GM19025 (cell line): ENCODE data around the gene EHD4.

Experiments used
- ATAC-seq: cut with Tn5 transposase; IDR thresholded peaks from one replicate; pipeline ENCODE4 v1.9.1; 2021; ENCODE audit warnings: mild to moderate bottlenecking, low read depth, moderate library complexity; ENCODE audit not compliant: unreplicated experiment

The EHD4 gene

DNA sequence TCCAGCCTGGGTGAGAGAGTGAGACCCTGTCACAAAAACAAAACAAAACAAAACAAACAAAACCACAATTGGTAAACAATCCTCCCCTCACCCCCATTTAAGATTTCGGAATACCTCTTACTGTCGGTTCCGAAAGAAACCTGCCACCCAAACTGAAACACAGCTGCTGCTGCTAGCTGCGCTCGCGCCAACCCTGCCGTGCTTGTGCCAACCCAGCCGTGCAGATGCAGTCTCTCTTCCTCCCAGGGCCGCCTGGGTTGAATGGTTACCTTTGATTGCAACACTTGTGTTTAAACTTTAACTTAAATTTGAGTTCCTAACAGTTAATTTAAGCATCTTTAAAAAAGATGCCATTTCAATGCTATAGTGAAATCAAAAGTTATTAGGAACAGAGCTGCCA lies 50.0 kb downstream of the EHD4 start:
- ATAC-seq, result no peak

DNA sequence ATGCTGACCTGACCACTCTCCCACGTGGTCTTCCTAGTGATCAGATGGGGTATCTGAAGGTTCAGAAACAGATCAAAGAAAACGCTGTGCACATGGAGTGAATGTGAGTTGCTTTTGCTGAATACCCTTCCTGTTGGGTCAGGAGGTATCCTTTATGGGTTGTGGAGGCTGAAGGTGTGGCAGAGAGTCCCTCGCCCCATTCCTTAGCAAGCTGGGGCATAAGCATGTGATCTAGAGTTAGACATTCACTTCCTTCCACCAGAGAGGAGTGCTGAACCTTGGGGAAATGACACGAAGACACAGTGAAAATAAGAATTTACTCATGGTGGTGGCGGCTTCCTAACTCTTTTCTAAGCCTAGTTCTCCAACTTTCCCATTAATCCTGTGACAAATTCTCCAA lies 50.7 kb downstream of the EHD4 start:
- no peak for ATAC-seq

DNA sequence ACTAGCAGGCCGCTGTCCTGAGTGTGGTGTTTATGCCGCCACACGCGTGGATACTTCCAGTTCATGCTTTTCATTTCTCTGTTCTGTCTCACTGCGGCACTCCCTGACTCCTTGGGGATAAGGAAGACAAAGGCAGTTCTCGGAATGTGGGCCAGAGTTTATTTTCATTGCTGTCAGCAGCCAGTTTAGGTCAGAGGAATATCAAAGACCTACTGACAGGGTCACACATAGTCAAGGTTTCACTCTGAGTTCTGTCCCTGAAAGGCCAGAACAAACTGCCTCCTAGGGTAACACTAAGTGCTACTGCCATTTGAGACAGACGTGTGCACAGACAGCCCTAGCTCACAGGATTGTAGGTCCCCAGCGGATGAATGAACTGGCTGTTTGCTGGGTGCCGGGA lies 51.2 kb downstream of the EHD4 start:
- ATAC-seq, result no peak

DNA sequence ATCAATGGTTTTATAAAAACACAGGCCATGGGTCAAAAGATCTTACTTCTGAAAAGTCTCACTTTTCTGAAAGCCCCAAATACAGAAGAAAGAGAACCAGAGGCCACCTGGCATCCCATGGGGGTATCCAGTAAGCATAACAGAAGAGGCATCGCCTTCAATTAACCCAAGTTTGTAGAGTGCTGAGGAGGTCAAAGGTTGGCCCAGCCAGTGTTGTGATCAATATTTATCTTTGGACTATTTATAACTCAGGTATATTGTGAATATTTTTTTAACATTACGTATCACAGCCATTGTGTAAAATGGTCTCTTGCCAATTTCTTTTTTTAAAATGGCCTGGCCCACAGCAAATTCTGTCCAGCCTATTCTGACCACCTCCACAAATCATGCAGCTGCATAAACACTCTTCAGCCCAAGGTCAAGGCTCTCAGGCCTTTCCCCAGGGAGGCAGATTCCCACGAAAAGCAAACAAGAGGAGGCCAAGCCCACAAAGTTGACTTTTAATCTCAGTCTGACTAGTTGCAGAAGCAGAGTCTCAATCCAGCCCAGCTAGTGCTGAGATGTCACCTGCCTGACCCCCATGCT lies 52.3 kb downstream of the EHD4 start:
- ATAC-seq, result no peak

DNA sequence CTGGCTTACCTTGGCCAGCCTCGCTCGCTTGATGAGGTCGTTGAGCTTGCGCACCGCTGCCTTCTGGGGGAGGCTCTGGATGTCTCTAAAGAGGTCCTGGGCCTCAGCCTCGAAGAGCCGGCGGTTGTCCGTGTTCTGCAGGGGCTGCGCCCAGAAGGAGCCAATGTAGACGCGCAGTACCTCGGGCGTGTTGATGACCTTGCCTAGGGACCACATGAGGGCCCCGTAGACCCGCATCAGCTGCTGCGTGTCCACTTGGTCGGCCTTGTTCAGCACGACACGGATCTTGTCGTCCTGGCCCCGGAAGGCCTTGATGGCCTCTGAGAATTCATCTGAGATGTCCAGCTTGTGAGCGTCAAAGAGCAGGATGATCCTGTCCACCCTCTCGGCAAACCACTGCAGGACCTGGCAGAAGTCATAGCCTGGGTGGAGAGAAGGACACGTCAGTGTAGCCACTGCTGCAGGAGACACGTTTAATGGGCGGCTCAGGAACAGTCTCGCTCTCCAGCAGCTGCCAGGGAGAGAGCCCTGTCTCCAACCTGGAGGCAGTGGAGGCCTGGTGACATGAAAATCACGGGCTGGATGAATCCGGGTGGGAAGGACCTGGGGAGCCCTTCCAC lies 53.0 kb downstream of the EHD4 start:
- ATAC-seq, result no peak

DNA sequence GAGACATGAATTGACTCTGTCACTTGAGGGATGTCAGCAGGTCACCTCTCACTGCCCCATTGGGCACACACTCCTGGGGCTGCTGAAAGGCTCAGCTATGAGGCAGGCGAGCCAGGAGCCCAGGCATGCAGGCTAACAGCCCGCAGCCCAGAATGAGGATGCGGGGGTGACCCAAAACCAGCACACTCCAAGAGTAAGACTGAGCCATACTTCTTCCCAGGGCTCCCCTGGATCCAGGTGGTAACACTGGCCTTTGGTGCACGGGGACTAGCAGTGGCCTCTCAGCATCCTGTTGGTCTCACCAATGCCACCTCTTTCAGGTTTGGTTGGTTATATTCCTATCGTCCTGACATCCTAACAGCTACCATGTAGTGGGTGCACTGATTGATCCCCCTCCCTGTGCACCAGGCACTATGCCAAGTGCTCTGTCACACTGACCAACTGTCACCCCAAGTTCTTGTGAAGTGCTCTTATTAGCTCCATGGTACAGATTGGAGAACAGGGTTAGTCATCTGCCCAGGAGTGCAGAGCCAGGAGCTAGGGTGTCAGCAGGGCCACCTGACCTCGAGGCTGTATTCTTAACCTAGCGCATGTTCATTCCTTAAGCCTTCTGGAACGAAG lies 53.7 kb downstream of the EHD4 start:
- ATAC-seq, result no peak

DNA sequence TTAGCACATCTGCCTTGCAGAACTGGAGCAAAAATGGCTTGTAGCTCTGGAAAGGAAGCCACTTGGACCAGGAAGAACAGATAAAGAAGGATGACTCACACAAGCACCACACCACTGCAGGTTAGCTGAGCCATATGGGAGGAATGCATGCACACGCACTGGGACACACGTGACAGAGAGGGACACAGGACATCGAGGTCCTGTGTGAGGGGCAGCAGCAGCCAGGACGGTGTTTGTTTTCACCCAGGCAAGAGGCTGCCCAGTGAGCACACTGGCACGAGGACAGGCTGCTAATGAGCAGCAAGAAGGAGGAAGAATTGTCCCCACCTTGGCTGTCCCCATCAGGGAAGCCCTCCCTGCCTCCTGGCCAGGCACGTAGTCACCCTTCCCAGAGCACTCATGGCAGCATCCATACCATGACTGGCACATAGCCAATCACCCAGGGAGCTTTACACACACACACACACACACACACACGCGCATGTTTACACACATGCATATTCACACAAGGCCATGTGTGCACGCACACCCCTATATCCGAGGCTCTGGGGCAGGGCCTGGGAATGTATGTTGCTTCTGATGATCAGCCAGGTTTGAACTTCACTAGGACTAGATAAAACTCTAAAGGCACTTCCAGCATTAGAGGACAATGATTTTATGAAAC lies 54.5 kb downstream of the EHD4 start:
- ATAC-seq, result no peak

DNA sequence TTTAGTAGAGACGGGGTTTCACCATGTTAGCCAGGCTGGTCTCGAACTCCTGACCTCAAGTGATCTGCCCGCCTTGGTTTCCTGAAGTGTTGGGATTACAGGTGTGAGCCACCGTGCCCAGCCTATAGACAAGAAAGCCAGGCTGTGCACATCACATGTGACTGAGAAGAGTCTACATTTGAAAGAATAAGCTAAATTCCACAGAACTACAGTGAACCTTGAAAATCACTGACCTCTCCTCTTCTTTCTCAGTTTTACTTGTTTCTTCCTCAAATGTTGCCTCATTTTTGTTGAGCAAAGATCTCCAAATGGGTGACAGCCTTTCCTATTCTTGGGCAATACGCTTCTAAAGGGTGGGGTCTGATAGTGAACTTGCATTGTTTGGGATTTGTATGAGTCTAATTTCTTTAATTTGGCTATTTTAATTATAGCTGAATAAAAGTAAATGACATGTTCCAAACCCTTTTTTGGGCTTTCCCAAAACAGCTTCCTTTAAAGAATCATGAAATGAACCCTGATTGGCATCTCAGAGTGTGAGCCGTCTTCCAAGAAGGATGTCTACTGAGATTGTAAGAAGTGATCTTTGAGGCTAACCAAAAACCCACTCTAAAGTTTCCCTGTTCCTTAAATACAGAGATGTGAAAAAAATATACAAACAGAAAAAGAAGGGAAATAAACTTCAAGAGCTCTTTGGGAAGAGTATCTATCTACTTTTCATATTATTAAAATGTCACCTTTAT lies 56.9 kb downstream of the EHD4 start:
- ATAC-seq, result no peak

DNA sequence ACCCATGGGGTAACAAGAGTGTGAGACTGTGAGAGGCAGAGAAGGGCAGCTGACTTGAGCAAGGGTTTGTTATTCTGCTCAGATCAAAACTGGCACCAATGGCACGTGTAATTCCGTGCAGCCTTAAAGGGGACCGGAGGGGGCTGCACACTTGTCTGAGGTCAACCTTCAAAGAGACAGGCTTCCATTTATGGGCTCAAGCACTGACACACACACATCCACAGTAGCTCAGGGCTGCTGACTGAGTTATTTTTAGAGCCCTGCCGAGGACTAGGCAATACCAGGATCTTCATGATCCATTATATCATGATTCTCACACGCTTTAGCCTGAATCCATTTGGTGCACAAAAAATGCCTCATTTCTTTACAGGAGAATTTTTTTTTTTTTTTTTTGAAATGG lies 57.9 kb downstream of the EHD4 start:
- no peak for ATAC-seq

DNA sequence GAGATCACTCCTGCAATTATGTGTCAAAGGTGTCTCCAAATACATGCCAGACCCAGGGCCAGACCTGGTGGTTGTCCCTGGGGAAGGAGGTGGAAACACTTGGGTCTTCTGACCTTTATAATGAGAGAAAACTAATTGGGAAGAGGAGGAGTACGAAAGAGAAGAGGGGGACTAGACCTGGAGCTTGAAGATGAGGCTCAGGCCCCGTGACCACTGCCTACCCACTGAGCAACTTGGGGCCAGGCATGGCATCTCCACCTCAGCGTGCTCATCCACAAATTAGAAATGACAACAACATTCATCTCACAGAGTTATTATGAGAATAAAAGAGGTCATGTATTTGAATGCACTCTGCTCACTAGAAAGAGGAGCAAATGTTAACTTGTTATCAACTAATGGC lies 59.1 kb downstream of the EHD4 start:
- no peak for ATAC-seq

DNA sequence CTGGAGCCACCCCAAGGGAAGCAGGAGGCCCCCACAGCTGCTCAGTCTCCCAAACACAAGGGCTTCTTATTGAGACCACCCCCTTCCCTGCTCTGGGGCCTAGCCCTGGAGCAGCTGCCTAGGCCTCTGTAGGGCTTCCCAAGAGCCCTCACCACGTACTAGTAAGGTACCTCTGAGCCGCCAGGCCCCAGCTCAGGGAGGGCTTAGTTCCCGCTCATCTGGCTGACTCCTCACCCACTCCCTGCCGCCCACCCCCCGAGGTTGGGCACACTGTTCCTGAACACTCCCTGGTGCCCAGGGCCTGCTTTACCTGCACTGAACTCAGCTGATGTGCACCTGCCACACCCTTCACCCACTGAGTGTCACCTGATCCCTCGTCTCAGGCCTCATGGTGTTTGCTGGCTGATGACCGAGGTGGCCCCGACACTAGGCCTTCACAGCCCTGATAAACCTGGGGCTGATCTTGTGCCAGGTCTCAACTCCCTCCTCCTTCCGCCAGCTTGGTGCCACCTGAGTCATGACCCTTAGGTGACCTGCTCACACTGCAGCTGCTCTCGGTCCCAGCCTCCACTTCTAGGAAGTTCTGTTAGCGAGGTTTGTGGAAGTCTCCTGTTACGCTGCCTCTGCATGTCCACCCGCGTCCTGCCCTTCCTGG lies 60.5 kb downstream of the EHD4 start:
- ATAC-seq, result no peak

DNA sequence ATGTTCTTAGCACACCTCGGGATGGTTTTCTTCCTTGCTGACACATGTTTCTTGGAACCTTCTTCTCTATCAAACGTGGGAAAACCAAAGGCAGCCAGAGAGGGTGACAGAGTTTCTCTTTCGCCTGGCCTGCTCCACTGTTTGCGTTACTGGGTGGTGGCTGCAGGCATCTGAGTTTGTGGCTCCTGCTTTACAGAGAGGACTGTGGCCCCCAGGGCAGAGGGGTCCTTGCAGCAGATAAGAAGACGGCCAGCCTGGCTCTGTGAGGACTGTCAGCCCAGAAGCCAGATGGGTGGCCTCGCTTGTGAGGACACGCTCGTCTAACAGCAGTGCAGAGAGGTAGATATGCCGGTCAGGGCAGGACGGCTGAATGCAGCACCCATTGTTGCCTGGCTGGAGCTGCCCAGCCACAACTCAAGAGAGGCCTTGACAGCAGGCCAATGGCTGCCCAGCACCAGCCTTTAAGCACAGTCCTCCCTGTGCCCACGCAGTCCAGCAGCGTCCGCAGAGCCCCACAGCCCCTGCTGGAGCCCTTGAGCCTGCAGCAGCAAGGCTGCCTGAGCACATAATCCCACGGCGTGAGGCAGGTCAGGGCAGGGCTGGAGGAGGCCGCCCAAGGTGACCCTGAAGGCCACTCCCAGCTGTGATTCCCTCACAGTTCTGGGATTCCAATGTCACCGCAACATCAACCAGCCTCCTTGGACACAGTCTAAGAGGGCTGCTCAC lies 63.5 kb downstream of the EHD4 start:
- no peak for ATAC-seq

DNA sequence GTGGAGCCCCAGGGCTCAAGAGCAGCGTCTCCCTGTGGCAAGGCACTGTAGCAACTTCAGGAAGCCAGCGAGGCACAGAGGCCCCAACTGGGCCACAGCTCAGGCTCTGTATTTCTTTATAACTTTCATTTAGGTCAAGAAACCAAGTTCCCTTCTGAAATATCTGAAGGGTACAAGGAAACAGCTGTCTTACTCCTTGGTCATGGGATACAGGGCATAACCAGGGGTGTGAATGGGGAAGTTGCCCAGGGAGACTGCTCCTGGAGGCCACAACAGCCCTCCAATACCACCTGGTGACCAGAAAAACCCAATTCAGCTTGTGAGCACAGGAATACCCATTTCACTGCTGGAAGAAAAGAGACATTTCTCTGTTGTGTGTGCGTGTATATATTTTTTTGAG lies 65.2 kb downstream of the EHD4 start:
- no peak for ATAC-seq

DNA sequence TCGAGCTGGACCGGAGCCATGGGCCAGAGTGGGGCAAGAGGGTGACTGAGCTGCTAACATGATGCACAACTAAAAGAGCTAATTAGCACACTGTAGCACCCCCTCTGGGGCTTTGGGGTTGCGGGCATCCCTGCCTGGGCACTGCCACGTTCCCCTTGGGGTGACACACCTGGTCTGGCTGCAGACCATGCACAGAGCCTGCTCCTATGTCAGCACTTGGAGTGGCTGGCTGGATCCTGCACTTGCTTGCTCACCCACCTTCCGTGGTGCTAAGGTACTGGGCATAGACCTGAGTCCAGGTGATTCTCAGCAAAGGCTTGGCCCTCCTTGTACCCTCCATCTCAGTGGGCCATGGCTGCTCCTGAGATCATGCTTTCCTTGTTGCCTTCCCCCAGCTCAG lies 65.7 kb downstream of the EHD4 start:
- no peak for ATAC-seq

DNA sequence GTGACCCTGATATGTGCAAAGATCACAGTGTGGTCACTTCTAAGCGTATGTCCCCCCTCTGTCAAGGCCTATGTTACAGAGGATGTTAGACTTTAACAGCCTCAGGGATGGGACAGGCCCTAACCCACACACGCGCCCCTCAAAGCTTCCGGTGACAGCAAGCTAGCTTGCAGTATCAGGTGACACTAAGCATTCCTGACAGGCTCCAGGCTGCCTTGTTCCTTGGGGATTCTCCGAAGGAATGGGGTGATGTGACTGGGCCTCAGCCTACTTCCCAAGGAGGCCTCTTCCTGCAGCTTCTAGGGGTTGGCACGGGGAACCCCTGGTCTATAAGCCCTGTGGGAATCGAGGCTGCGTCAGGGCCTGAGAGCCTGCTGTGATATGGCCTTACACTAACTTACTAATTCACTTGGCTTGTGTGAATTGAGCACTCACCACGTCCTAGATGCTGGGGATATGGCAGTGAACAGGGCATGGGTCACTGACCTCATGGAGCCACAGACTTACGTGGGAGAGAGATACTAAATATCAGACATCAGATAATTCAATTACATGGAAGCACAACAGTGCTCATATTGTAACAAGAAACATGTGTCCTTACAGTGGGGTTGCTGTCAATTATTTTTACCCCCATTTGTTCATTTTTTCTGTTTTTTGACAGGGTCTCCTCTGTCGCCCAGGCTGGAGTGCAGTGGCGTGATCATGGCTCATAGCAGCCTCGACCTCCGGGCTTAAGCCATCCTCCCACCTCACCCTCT lies 67.1 kb downstream of the EHD4 start:
- ATAC-seq, result no peak

DNA sequence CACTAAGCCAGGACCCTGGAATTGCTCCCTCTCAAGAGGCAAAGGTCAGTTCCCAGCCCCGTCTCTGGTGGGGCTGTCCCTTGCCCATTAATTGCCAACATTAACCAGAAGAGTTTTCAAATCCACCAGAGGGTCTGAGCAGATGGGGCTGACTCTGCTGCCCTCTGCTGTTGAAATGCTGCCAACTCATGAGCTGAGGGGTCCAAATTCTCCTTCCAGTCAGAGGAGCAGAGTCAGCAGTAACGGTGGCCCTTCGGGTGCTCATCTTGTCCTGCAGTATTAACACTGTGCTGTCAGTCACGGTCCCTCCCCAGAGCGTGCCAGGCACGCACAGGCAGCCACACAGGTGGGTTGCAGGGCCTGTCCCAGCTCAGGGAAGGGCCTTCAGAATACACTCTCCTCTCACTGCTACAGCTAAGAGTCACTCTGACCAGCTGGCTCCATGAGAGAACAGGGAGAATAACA lies 67.8 kb downstream of the EHD4 start:
- ATAC-seq, result no peak

DNA sequence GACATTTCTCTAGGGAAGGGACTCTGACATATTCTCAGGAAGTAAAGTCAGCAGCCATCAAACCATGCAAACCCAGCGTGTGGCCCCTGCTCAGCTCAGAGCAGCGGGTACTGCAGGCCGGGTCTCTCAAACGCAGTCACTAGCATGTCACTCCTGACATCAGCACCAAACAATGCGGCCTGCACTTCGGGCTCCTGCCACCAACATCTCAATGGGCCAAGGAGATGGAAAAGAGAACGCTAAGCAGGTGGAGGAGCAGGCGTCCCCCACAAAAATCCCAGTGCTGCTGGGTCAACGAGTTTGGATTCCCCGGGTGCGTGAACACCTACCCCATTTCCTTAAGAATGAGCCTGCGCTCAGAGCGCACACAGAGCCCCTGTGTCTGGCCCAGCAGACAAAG lies 68.6 kb downstream of the EHD4 start:
- no peak for ATAC-seq

DNA sequence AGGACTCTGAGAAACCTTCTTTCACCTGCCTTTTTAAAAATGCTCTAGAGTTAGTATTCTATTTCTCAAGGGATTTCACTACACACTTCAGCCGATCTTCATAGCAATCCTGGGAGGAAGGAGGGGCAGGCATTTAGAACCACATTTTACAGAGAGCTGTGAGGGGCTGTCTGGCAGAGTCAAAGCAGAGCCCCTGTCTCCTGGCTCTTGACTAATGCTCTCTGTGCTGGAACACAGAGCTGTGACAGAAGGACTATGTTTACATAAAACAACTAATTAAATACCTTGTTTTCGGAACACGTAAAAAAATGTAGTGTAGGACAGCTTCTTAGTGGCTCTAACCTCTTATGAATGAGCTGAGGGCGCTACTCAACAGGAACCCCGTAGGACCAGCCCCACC lies 70.9 kb downstream of the EHD4 start:
- no peak for ATAC-seq
